NCI-H345 (cell line): ENCODE measurements around the gene NUDT1.

ENCODE experiments used
- DNase-seq: peaks from one replicate; lab custom pipeline; 2025; lab: John Stamatoyannopoulos, UW

The NUDT1 gene

DNA sequence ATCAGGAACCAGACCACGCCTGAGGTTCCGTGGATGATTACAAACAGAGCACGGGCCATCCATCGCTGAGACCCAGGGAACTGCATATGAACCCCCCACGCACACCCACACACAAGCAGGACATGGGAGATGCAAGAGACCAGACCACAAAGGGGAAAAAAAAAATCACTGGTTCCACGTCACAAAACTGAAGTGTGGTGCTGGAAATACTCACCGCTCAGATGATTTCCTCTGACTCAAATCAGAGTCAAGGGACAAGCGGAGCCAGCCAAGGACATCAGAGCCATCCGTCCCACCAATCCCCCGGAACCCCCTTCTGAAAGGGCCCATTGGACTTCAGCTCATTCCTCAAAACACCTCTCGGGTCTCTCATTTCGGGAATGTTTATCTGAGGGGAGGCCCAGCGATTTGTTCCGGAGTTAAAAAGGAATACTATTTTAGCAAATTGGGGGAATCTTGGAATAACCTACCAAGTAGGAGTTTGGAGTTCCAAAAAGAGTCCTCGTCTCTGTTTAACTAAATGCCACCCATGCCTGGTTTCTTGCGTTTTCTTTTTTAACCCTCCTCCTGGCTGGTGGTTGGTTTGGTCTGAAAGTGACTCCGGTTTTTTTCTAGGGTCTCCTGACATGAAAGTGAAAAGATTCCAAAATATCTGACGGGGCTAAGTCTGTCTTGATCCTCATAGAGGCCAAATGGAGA, 57.3 kb downstream of the NUDT1 start:
- no peak for DNase-seq

DNA sequence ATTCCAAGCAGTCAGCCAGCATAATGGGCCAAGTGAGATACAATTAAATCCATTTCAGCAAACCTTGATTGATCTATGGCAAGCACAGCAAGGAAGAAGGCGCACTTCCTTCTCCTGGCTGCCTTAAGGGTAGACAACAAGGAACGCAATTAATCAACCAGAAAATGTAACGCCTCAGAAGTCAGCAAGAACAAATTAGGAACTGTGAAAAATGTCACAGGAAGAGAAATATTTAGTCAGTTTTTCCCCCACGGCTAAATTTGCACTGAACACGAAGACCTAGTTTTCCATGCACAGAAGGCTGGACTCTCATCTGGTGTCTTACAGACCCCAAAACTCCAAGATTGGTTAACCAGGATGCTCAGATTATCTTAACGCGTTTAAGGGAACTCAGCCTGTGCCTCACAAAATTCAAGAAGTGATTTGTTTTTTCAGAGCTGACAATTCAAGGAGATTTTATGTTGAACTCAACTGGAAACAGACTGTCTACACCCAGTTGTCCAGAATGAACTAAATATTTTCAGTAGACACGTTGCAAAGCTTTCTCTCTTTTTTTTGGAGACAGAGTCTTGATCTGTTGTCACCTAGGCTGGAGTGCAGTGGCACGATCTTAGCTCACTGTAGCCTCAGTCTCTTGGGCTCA, 58.0 kb downstream of the NUDT1 start:
- no peak for DNase-seq
